Parathyroid adenoma (tissue), 2 donors: ENCODE results near the gene ABTB2.

ENCODE experiments used
- H2AFZ ChIP-seq: fragments of 300-600 bp; sonication (generic); one replicate; pipeline ENCODE4 v1.7.0; 2017; ENCODE audit warnings: antibody characterized with exemption, mild to moderate bottlenecking
- H3K27ac ChIP-seq: fragments of 300-600 bp; sonication (generic); one replicate; pipeline ENCODE4 v1.7.0; 2017
- H3K27me3 ChIP-seq: fragments of 300-600 bp; sonication (generic); one replicate; pipeline ENCODE4 v1.7.0; 2017; ENCODE audit warnings: low read length; ENCODE audit not compliant: control insufficient read depth, insufficient read depth
- H3K36me3 ChIP-seq: fragments of 300-600 bp; sonication (generic); one replicate; pipeline ENCODE4 v1.7.0; 2017; ENCODE audit warnings: low read length; ENCODE audit not compliant: control insufficient read depth, insufficient read depth
- H3K4me1 ChIP-seq: fragments of 300-600 bp; sonication (generic); one replicate; pipeline ENCODE4 v1.7.0; 2017; ENCODE audit warnings: control low read depth
- H3K4me2 ChIP-seq: fragments of 300-600 bp; sonication (generic); one replicate; pipeline ENCODE4 v1.7.0; 2017; ENCODE audit warnings: low read length
- H3K4me3 ChIP-seq: fragments of 300-600 bp; sonication (generic); one replicate; pipeline ENCODE4 v1.7.0; 2017; ENCODE audit warnings: low read depth, low read length
- H3K79me2 ChIP-seq: fragments of 300-600 bp; sonication (generic); one replicate; pipeline ENCODE4 v1.7.0; 2017; ENCODE audit warnings: control low read depth
- H3K9ac ChIP-seq: fragments of 300-600 bp; sonication (generic); one replicate; pipeline ENCODE4 v1.7.0; 2017; ENCODE audit warnings: mild to moderate bottlenecking
- H3K9me3 ChIP-seq: fragments of 300-600 bp; sonication (generic); one replicate; pipeline ENCODE4 v1.7.0; 2017; ENCODE audit warnings: low read length; ENCODE audit not compliant: control insufficient read depth
- TF ChIP-seq, protein P1 (sequence below): fragments of 300-600 bp; sonication (generic); IDR thresholded peaks from one replicate; pipeline ENCODE4 v1.7.0; 2017; ENCODE audit warnings: antibody characterized with exemption, mild to moderate bottlenecking
- donor health status: primary hyperparathyroidism.

Gene ABTB2

DNA sequence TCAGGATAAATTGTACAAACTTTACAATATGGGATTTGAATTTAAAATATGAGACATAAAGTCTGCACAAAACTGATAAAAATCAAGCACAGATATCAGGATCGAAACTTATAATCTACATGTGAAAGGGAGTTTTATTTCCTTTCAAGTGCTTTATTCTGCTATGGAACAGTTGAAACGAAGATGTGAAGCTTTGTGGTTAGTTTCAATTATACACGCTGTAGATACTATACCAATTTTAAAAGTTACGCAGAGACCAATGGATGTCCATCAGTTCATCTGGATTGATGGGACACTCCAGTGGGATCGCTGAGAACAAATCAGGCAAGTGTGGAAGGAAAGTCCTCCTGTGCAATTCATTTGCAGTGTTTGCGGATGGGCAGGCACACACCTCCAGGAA, 46.5 kb upstream of the ABTB2 start:
- H3K9ac ChIP-seq: no peak overlapping the region
- no peak overlapping the region for H3K4me2 ChIP-seq
- H3K79me2 ChIP-seq: no peaks in the 10 kb centered on the region
- no peaks in the 10 kb centered on the region for H3K4me1 ChIP-seq
- H2AFZ ChIP-seq: no peak overlapping the region
- TF ChIP-seq, protein P1, sequence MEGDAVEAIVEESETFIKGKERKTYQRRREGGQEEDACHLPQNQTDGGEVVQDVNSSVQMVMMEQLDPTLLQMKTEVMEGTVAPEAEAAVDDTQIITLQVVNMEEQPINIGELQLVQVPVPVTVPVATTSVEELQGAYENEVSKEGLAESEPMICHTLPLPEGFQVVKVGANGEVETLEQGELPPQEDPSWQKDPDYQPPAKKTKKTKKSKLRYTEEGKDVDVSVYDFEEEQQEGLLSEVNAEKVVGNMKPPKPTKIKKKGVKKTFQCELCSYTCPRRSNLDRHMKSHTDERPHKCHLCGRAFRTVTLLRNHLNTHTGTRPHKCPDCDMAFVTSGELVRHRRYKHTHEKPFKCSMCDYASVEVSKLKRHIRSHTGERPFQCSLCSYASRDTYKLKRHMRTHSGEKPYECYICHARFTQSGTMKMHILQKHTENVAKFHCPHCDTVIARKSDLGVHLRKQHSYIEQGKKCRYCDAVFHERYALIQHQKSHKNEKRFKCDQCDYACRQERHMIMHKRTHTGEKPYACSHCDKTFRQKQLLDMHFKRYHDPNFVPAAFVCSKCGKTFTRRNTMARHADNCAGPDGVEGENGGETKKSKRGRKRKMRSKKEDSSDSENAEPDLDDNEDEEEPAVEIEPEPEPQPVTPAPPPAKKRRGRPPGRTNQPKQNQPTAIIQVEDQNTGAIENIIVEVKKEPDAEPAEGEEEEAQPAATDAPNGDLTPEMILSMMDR: no peak
- H3K27ac ChIP-seq: no peak overlapping the region
- H3K27me3 ChIP-seq: no peaks in the 10 kb centered on the region
- H3K4me3 ChIP-seq: no peak overlapping the region
- no peaks in the 10 kb centered on the region for H3K9me3 ChIP-seq
- H3K36me3 ChIP-seq: no peaks in the 10 kb centered on the region

DNA sequence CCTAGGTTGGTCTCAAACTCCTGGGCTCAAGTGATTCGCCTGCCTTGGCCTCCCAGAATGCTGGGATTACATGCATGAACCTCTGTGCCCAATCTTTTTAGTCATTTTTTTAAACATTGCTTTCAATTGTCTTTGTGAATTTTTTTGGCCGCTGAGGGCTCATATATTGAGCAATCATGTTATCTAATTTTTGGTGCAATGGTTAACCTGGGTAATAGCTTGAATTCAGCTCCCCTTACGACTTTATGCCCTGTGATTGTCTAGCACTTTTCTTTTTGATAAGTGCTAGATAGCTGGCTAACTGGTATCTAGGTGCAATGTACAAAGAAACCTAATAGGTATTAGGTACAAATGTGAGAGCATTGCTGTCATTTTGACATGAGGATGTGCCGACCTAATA, 45.6 kb upstream of the ABTB2 start:
- Histone ChIP-seq H3K79me2 (no peaks in the 10 kb centered on the region), H3K4me2 (no peak overlapping the region)
- TF ChIP-seq, protein P1: no peak

DNA sequence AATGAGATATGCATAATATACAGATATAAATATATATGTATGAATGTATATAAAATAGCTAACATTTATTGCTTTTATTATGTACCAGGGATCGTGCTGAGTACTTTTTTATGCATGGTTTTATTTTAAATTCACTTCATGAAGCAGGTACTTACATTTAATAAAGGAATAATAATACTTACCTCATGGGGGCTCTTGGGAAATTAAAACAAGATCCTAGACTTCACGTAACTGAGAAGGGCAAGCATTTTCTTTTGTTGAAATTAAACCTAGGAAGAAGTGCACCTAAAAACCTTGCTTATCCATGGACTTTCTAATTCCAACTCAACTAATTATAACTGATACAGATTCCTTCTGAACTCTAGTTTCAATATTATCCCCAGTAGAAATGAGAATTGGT, 40.0 kb upstream of the ABTB2 start:
- TF ChIP-seq, protein P1: no peak
- Histone ChIP-seq H2AFZ (no peak overlapping the region), H3K4me2 (no peak overlapping the region), H3K79me2 (no peaks in the 10 kb centered on the region), H3K9ac (no peak overlapping the region), H3K9me3 (no peaks in the 10 kb centered on the region), H3K4me3 (no peak overlapping the region), H3K27ac (no peak overlapping the region), H3K4me1 (no peaks in the 10 kb centered on the region), H3K27me3 (no peaks in the 10 kb centered on the region), H3K36me3 (no peaks in the 10 kb centered on the region)

More for the DNA sequence above, 45.6 kb upstream of the ABTB2 start:
- Histone ChIP-seq H3K4me3 (no peak overlapping the region), H3K9me3 (no peaks in the 10 kb centered on the region), H3K36me3 (no peaks in the 10 kb centered on the region), H3K4me1 (no peaks in the 10 kb centered on the region), H2AFZ (no peak overlapping the region), H3K27ac (no peak overlapping the region), H3K9ac (no peak overlapping the region), H3K27me3 (no peaks in the 10 kb centered on the region)

DNA sequence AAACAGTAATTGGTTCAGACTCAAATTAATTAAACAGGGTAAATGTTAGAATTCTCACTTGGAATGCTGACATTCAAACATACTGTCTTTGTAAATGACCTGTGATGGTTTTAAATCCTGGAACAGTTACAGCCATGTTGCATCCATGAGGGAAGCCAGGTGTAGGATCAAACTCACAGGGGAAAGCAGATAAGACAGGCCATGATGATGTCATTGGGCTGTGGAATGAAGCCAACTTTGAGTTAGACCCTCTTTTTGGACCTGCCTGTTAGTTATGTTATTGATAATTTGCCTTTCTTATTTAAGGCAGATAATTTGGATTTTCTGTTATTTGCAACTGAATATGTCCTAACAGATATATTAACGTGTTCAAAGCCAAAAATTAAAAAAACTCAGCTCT, 39.3 kb upstream of the ABTB2 start:
- Histone ChIP-seq H3K27me3 (no peaks in the 10 kb centered on the region), H3K36me3 (no peaks in the 10 kb centered on the region), H3K4me2 (no peak overlapping the region), H2AFZ (no peak overlapping the region), H3K4me1 (no peaks in the 10 kb centered on the region), H3K27ac (no peak overlapping the region), H3K79me2 (no peaks in the 10 kb centered on the region), H3K9me3 (no peaks in the 10 kb centered on the region), H3K4me3 (no peak overlapping the region), H3K9ac (no peak overlapping the region)
- TF ChIP-seq, protein P1: no peak

DNA sequence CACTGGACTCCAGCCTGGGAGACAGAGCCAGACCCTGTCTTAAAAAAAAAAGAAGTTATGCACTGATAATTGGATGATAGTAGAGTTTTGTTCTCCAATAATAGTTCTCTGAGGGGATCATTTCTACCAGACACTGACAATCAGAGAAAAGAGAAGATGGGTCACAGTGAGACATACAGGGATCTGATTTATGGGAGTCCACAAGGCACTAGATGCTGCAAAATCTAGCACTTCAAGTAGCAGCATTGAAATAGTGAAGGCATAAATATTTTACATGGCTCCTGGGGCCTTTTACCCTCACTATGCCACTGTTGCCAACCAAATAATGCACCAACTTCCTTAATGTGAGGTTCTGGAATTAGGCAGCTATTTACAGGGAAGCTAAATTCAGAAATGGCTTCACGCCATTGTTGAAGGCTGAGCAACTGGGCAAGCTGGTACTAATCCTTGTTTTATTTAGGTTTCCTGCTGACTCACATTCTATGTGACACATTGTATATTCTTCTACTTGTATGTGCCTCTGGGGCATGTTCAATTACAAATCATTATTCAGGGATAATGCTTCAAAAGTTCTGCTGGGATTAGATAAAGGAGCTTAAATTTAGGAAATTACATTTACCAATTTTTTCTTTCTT, 38.2 kb upstream of the ABTB2 start:
- no peak overlapping the region for H3K4me2 ChIP-seq
- no peak overlapping the region for H2AFZ ChIP-seq
- no peak overlapping the region for H3K27ac ChIP-seq
- TF ChIP-seq, protein P1: no peak
- no peaks in the 10 kb centered on the region for H3K79me2 ChIP-seq
- no peaks in the 10 kb centered on the region for H3K36me3 ChIP-seq
- H3K9ac ChIP-seq: no peak overlapping the region
- H3K4me1 ChIP-seq: no peaks in the 10 kb centered on the region
- no peaks in the 10 kb centered on the region for H3K9me3 ChIP-seq
- no peaks in the 10 kb centered on the region for H3K27me3 ChIP-seq
- no peak overlapping the region for H3K4me3 ChIP-seq
